Measurements from ENCODE around the gene ATP11A. TPM values are rescaled to one million over a fixed set of nuclear protein-coding genes. Genes with fewer than 3 reads are reported as not detected.

The ATP11A gene
- total RNA-seq, 1 donor from 2014 or later, result 22.1 TPM

- no peak for DNase-seq
These were observed 131.7 kb downstream of the ATP11A start for GRCh38 chr13:112821340-112822055.

- DNase-seq, result no peak
These were observed 133.0 kb downstream of the ATP11A start for GRCh38 chr13:112822851-112823250.

GRCh38 chr13:112824429-112824828 lies 134.6 kb downstream of the ATP11A start:
- no peak for DNase-seq

GRCh38 chr13:112825071-112825470 lies 135.2 kb downstream of the ATP11A start:
- DNase-seq, result no peak

- DNase-seq, result no peak
These were observed 136.0 kb downstream of the ATP11A start for GRCh38 chr13:112825875-112826274.

GRCh38 chr13:112826565-112826964 lies 136.7 kb downstream of the ATP11A start:
- DNase-seq, result no peak

GRCh38 chr13:112828082-112828699 lies 138.4 kb downstream of the ATP11A start:
- DNase-seq, result no peak

GRCh38 chr13:112828756-112829155 lies 138.9 kb downstream of the ATP11A start:
- DNase-seq, result no peak

- no peak for DNase-seq
These were observed 141.4 kb downstream of the ATP11A start for GRCh38 chr13:112831196-112831595.

- DNase-seq, result no peak
These were observed 142.0 kb downstream of the ATP11A start for GRCh38 chr13:112831801-112832200.

- no peak for DNase-seq
These were observed 143.0 kb downstream of the ATP11A start for GRCh38 chr13:112832811-112833210.

- no peak for DNase-seq
These were observed 143.9 kb downstream of the ATP11A start for GRCh38 chr13:112833551-112834257.

- DNase-seq, result no peak
These were observed 145.5 kb downstream of the ATP11A start for GRCh38 chr13:112835344-112835743.

- DNase-seq, result no peak
These were observed 146.0 kb downstream of the ATP11A start for GRCh38 chr13:112835796-112836195.

- DNase-seq, result no peak
These were observed 147.1 kb downstream of the ATP11A start for GRCh38 chr13:112836940-112837339.

GRCh38 chr13:112837371-112838037 lies 147.7 kb downstream of the ATP11A start:
- peak; percentile 14 for DNase-seq

- DNase-seq, result no peak
These were observed 148.4 kb downstream of the ATP11A start for GRCh38 chr13:112838038-112838841.

- DNase-seq, result no peak
These were observed 148.9 kb downstream of the ATP11A start for GRCh38 chr13:112838842-112839117.

GRCh38 chr13:112839356-112840105 lies 149.7 kb downstream of the ATP11A start:
- peak; percentile 60 for DNase-seq

- no peak for DNase-seq
These were observed 150.8 kb downstream of the ATP11A start for GRCh38 chr13:112840472-112841302.
